ENCODE data around the gene SP110. TPM values are rescaled to one million over a fixed set of nuclear protein-coding genes. Genes with fewer than 3 reads are reported as not detected.

The SP110 gene
- total RNA-seq, 1 donor: 21.0 TPM

- no peak for DNase-seq (ENCODE audit: low read depth)
- no peak for TF ChIP-seq CTCF (IDR thresholded peaks at IDR 0.05; ENCODE audit: insufficient read depth, low read length)
- no peak overlapping the region for H3K4me3 ChIP-seq (ENCODE audit: low read depth, low read length)
These were observed 45.3 kb downstream of the SP110 start for GRCh38 chr2:230174466-230174865.

- H3K4me3 ChIP-seq (ENCODE audit: low read depth, low read length): no peak overlapping the region
- TF ChIP-seq CTCF (IDR thresholded peaks at IDR 0.05; ENCODE audit: insufficient read depth, low read length): no peak
- DNase-seq (ENCODE audit: low read depth): no peak
These were observed 46.9 kb downstream of the SP110 start for GRCh38 chr2:230172852-230173251.

- TF ChIP-seq CTCF (IDR thresholded peaks at IDR 0.05; ENCODE audit: insufficient read depth, low read length): no peak
- no peak overlapping the region for H3K4me3 ChIP-seq (ENCODE audit: low read depth, low read length)
- no peak for DNase-seq (ENCODE audit: low read depth)
These were observed 47.6 kb downstream of the SP110 start for GRCh38 chr2:230172156-230172555.

- DNase-seq (ENCODE audit: low read depth): no peak
- no peak overlapping the region for H3K4me3 ChIP-seq (ENCODE audit: low read depth, low read length)
- no peak for TF ChIP-seq CTCF (IDR thresholded peaks at IDR 0.05; ENCODE audit: insufficient read depth, low read length)
These were observed 49.3 kb downstream of the SP110 start for GRCh38 chr2:230170532-230170931.

GRCh38 chr2:230166557-230167170 is 53.1 kb downstream of the SP110 start:
- DNase-seq (ENCODE audit: low read depth): no peak
- TF ChIP-seq CTCF (IDR thresholded peaks at IDR 0.05; ENCODE audit: insufficient read depth, low read length): no peak
- H3K4me3 ChIP-seq (ENCODE audit: low read depth, low read length): no peak overlapping the region

GRCh38 chr2:230164139-230164538 is 55.6 kb downstream of the SP110 start:
- no peak for TF ChIP-seq CTCF (IDR thresholded peaks at IDR 0.05; ENCODE audit: insufficient read depth, low read length)
- H3K4me3 ChIP-seq (ENCODE audit: low read depth, low read length): no peak overlapping the region
- DNase-seq (ENCODE audit: low read depth): no peak

GRCh38 chr2:230162981-230163380 is 56.8 kb downstream of the SP110 start:
- peak; percentile 7 for DNase-seq (ENCODE audit: low read depth)
- no peak for TF ChIP-seq CTCF (IDR thresholded peaks at IDR 0.05; ENCODE audit: insufficient read depth, low read length)
- no peak overlapping the region for H3K4me3 ChIP-seq (ENCODE audit: low read depth, low read length)

Data from fibroblast of the aortic adventitia (primary cell).